ENCODE data around the gene PLA2G4F.

PLA2G4F gene

GRCh38 chr15:42194513-42194912 lies 38.1 kb upstream of the PLA2G4F start:
- Histone ChIP-seq H3K36me3 (ENCODE audit: insufficient read depth, insufficient read length, low read length) (peaks cover 24% of the 10 kb centered on the region), H3K4me1 (ENCODE audit: insufficient read depth, insufficient read length) (no peaks in the 10 kb centered on the region), H3K27me3 (ENCODE audit: insufficient read depth, insufficient read length) (no peaks in the 10 kb centered on the region), H3K9ac (ENCODE audit: insufficient read length, low read depth) (no peak overlapping the region), H3K4me3 (ENCODE audit: insufficient read length, low read depth) (no peak overlapping the region), H3K9me3 (ENCODE audit: insufficient read depth, low read length) (no peaks in the 10 kb centered on the region)
- TF ChIP-seq ZNF274 (IDR thresholded peaks at IDR 0.05; ENCODE audit: low read depth, low read length) (no peak), YY1 (IDR thresholded peaks at IDR 0.05; ENCODE audit: insufficient read depth, insufficient read length) (no peak), SUZ12 (IDR thresholded peaks at IDR 0.05; ENCODE audit: extremely low read depth, insufficient read depth, insufficient read length) (no peak)
- no peak for DNase-seq (ENCODE audit: low read depth, low spot score)

DNA sequence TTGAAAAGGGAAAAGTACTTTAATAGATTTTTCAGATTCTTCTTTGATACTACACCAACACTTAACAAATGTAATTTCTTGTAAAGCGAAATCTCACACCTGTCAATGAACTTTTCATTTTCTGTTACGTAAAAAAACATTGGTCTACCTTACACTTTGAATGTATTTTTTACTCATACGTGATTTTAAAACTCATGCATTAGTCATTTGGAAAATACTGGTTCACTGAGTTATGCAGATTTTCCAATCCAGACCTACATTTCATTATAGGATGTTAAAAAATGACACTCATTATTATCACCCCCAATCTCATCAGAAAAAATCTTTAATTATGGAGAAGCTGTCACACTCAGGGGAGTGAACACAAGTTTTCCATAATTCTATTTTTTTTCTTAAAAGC lies 36.9 kb upstream of the PLA2G4F start:
- Histone ChIP-seq H3K36me3 (ENCODE audit: insufficient read depth, insufficient read length, low read length) (peaks cover 24% of the 10 kb centered on the region), H3K27me3 (ENCODE audit: insufficient read depth, insufficient read length) (no peaks in the 10 kb centered on the region), H3K9ac (ENCODE audit: insufficient read length, low read depth) (no peak overlapping the region), H3K4me1 (ENCODE audit: insufficient read depth, insufficient read length) (no peaks in the 10 kb centered on the region), H3K9me3 (ENCODE audit: insufficient read depth, low read length) (no peaks in the 10 kb centered on the region), H3K4me3 (ENCODE audit: insufficient read length, low read depth) (no peak overlapping the region)
- TF ChIP-seq YY1 (IDR thresholded peaks at IDR 0.05; ENCODE audit: insufficient read depth, insufficient read length) = no peak
- no peak for TF ChIP-seq ZNF274 (IDR thresholded peaks at IDR 0.05; ENCODE audit: low read depth, low read length)
- no peak for TF ChIP-seq SUZ12 (IDR thresholded peaks at IDR 0.05; ENCODE audit: extremely low read depth, insufficient read depth, insufficient read length)
- DNase-seq (ENCODE audit: low read depth, low spot score) = no peak

DNA sequence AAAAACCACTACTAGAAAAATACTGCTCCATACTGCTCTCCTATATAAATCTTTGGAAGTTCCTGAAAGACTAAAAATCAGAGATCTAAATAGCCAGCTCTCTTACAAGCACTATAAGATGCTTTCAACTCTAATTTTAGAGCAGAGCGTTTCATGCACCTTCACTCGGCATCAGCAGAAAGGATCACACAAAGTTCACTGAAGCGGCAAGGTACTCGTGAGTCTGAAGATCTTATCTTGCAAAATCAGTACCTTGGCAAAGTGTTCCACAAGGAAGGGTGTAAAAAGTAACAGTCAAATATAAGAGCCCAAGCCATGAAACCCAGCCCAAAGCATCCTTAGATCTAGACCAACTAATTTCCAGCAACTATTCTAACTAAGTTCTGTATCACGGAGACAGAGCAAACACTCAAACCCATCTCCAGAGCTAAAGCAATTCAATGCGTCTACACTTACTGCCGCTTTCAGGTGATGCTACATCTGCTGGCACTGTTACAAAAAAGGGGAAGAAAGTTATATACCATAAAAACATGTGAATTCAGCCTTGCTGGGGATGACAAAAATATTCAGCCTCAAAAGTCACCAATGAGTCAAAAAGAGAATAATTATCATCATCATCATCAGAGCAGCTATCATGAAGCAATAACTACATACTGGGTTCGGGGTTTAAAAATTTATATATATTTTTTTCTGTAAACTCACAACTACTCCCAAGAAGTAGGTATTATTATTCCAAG lies 35.3 kb upstream of the PLA2G4F start:
- Histone ChIP-seq H3K36me3 (ENCODE audit: insufficient read depth, insufficient read length, low read length) (peaks cover 37% of the 10 kb centered on the region), H3K9ac (ENCODE audit: insufficient read length, low read depth) (no peak overlapping the region), H3K4me3 (ENCODE audit: insufficient read length, low read depth) (no peak overlapping the region), H3K27me3 (ENCODE audit: insufficient read depth, insufficient read length) (no peaks in the 10 kb centered on the region), H3K9me3 (ENCODE audit: insufficient read depth, low read length) (no peaks in the 10 kb centered on the region), H3K4me1 (ENCODE audit: insufficient read depth, insufficient read length) (no peaks in the 10 kb centered on the region)
- TF ChIP-seq SUZ12 (IDR thresholded peaks at IDR 0.05; ENCODE audit: extremely low read depth, insufficient read depth, insufficient read length) (no peak), ZNF274 (IDR thresholded peaks at IDR 0.05; ENCODE audit: low read depth, low read length) (no peak), YY1 (IDR thresholded peaks at IDR 0.05; ENCODE audit: insufficient read depth, insufficient read length) (no peak)
- DNase-seq (ENCODE audit: low read depth, low spot score) = no peak

- TF ChIP-seq YY1 (IDR thresholded peaks at IDR 0.05; ENCODE audit: insufficient read depth, insufficient read length) (no peak), SUZ12 (IDR thresholded peaks at IDR 0.05; ENCODE audit: extremely low read depth, insufficient read depth, insufficient read length) (no peak), ZNF274 (IDR thresholded peaks at IDR 0.05; ENCODE audit: low read depth, low read length) (no peak)
- peaks cover 51% of the 10 kb centered on the region for H3K36me3 ChIP-seq (ENCODE audit: insufficient read depth, insufficient read length, low read length)
- no peak overlapping the region for H3K9ac ChIP-seq (ENCODE audit: insufficient read length, low read depth)
- no peaks in the 10 kb centered on the region for H3K4me1 ChIP-seq (ENCODE audit: insufficient read depth, insufficient read length)
- no peaks in the 10 kb centered on the region for H3K27me3 ChIP-seq (ENCODE audit: insufficient read depth, insufficient read length)
- H3K9me3 ChIP-seq (ENCODE audit: insufficient read depth, low read length) = no peaks in the 10 kb centered on the region
- no peak for DNase-seq (ENCODE audit: low read depth, low spot score)
- H3K4me3 ChIP-seq (ENCODE audit: insufficient read length, low read depth) = no peak overlapping the region
These were observed 33.9 kb upstream of the PLA2G4F start for GRCh38 chr15:42190370-42190769.

- Histone ChIP-seq H3K4me1 (ENCODE audit: insufficient read depth, insufficient read length) (no peaks in the 10 kb centered on the region), H3K27me3 (ENCODE audit: insufficient read depth, insufficient read length) (no peaks in the 10 kb centered on the region), H3K9ac (ENCODE audit: insufficient read length, low read depth) (no peak overlapping the region), H3K4me3 (ENCODE audit: insufficient read length, low read depth) (no peak overlapping the region), H3K36me3 (ENCODE audit: insufficient read depth, insufficient read length, low read length) (peaks cover 65% of the 10 kb centered on the region), H3K9me3 (ENCODE audit: insufficient read depth, low read length) (no peaks in the 10 kb centered on the region)
- DNase-seq (ENCODE audit: low read depth, low spot score) = no peak
- TF ChIP-seq SUZ12 (IDR thresholded peaks at IDR 0.05; ENCODE audit: extremely low read depth, insufficient read depth, insufficient read length) = no peak
- no peak for TF ChIP-seq YY1 (IDR thresholded peaks at IDR 0.05; ENCODE audit: insufficient read depth, insufficient read length)
- no peak for TF ChIP-seq ZNF274 (IDR thresholded peaks at IDR 0.05; ENCODE audit: low read depth, low read length)
These were observed 29.4 kb upstream of the PLA2G4F start for GRCh38 chr15:42185801-42186200.

DNA sequence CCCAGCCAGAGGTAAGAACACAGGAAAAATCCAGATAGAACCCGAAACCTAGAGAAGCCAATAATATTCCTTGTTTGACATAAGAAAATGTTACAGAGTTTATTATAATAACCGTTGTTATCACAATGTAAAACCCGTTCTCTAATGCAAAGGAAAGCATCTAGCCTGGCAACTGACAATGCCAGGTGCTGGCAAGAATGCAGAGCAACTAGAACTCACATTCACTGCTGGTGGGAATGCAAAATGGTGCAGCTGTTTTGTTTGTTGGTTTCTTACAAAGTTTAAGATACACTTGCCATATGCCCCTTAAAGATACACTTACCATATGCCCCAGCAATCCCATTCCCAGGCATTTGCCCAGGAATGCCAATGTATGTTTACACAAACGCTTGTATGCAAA lies 28.3 kb upstream of the PLA2G4F start:
- Histone ChIP-seq H3K4me1 (ENCODE audit: insufficient read depth, insufficient read length) (no peaks in the 10 kb centered on the region), H3K9ac (ENCODE audit: insufficient read length, low read depth) (no peak overlapping the region), H3K9me3 (ENCODE audit: insufficient read depth, low read length) (no peaks in the 10 kb centered on the region), H3K4me3 (ENCODE audit: insufficient read length, low read depth) (no peak overlapping the region), H3K36me3 (ENCODE audit: insufficient read depth, insufficient read length, low read length) (peaks cover 69% of the 10 kb centered on the region), H3K27me3 (ENCODE audit: insufficient read depth, insufficient read length) (no peaks in the 10 kb centered on the region)
- TF ChIP-seq ZNF274 (IDR thresholded peaks at IDR 0.05; ENCODE audit: low read depth, low read length) (no peak), YY1 (IDR thresholded peaks at IDR 0.05; ENCODE audit: insufficient read depth, insufficient read length) (no peak), SUZ12 (IDR thresholded peaks at IDR 0.05; ENCODE audit: extremely low read depth, insufficient read depth, insufficient read length) (no peak)
- DNase-seq (ENCODE audit: low read depth, low spot score) = no peak

- no peak overlapping the region for H3K4me3 ChIP-seq (ENCODE audit: insufficient read length, low read depth)
- TF ChIP-seq SUZ12 (IDR thresholded peaks at IDR 0.05; ENCODE audit: extremely low read depth, insufficient read depth, insufficient read length) (no peak), YY1 (IDR thresholded peaks at IDR 0.05; ENCODE audit: insufficient read depth, insufficient read length) (no peak), ZNF274 (IDR thresholded peaks at IDR 0.05; ENCODE audit: low read depth, low read length) (no peak)
- H3K9me3 ChIP-seq (ENCODE audit: insufficient read depth, low read length) = no peaks in the 10 kb centered on the region
- DNase-seq (ENCODE audit: low read depth, low spot score) = no peak
- H3K9ac ChIP-seq (ENCODE audit: insufficient read length, low read depth) = no peak overlapping the region
- H3K27me3 ChIP-seq (ENCODE audit: insufficient read depth, insufficient read length) = no peaks in the 10 kb centered on the region
- peaks cover 71% of the 10 kb centered on the region for H3K36me3 ChIP-seq (ENCODE audit: insufficient read depth, insufficient read length, low read length)
- H3K4me1 ChIP-seq (ENCODE audit: insufficient read depth, insufficient read length) = no peaks in the 10 kb centered on the region
These were observed 27.9 kb upstream of the PLA2G4F start for GRCh38 chr15:42184296-42184695.
